ENCODE data around the gene MPL. TPM values are rescaled to one million over a fixed set of nuclear protein-coding genes. Genes with fewer than 3 reads are reported as not detected.

MPL gene
- total and polyA plus RNA-seq, 8 donors = 0.24 to 1.4 (median 1.2) TPM

- no peaks in the 10 kb centered on the region for H3K27me3 ChIP-seq
- H3K27ac ChIP-seq = peak overlapping the region in 1 of 2 donors; percentile 81
- no peaks in the 10 kb centered on the region for H3K9me3 ChIP-seq
- intact Hi-C loops (cut with DNase I) = loop anchor here in 1 of 2 donors (10.0 kb wide), 1 partner anchor 153 kb away; no protein-coding TSS in a partner anchor
- peaks cover 16 to 48% of the 10 kb centered on the region in 2 donors for H3K36me3 ChIP-seq
- ATAC-seq = no peak
- no peak for DNase-seq
- peaks cover 14 to 37% of the 10 kb centered on the region in 2 donors for H3K4me1 ChIP-seq
- no peak for TF ChIP-seq CTCF (IDR thresholded peaks at IDR 0.05)
- peak overlapping the region; percentile 78 to 89 for H3K4me3 ChIP-seq
Observed at GRCh38 chr1:43387976-43388599, 50.5 kb downstream of the MPL start.

- H3K9me3 ChIP-seq = no peaks in the 10 kb centered on the region
- ATAC-seq (no peak), DNase-seq (no peak)
- H3K4me1 ChIP-seq = peaks cover 14 to 37% of the 10 kb centered on the region in 2 donors
- H3K27ac ChIP-seq = peak overlapping the region in 1 of 2 donors; percentile 81
- H3K27me3 ChIP-seq = no peaks in the 10 kb centered on the region
- H3K4me3 ChIP-seq = peak overlapping the region; percentile 78 to 89
- H3K36me3 ChIP-seq = peaks cover 16 to 43% of the 10 kb centered on the region in 2 donors
- intact Hi-C loops (cut with DNase I) = loop anchor here in 1 of 2 donors (10.0 kb wide), 1 partner anchor 154 kb away; no protein-coding TSS in a partner anchor
- TF ChIP-seq CTCF (IDR thresholded peaks at IDR 0.05) = no peak
Observed at GRCh38 chr1:43388613-43389012, 51.0 kb downstream of the MPL start.

GRCh38 chr1:43389326-43390313 is 52.0 kb downstream of the MPL start, which contains the start of the genes MED8 and SZT2:
TSS of gene MED8 (minus strand) at chr1:43389800. CDS start at chr1:43389764, 36 bp downstream.
TSS of gene SZT2 (plus strand) at chr1:43389899. CDS start at chr1:43389969, 70 bp downstream.
- Histone ChIP-seq H3K27me3 (no peaks in the 10 kb centered on the region), H3K4me1 (peaks cover 14 to 37% of the 10 kb centered on the region in 2 donors), H3K36me3 (peaks cover 16 to 33% of the 10 kb centered on the region in 2 donors), H3K9me3 (no peaks in the 10 kb centered on the region), H3K27ac (peak within 1 kb of the TSS; percentile 78 to 81), H3K4me3 (peak within 1 kb of the TSS; percentile 78 to 89)
- DNase-seq (peak; percentile 94 to 96 (median 95)), ATAC-seq (peak; percentile 99)
- TF ChIP-seq CTCF (IDR thresholded peaks at IDR 0.05) = no peak
- intact Hi-C loops (cut with DNase I) = loop anchor here in 1 of 2 donors (10.0 kb wide), 1 partner anchor 155 kb away; no protein-coding TSS in a partner anchor

- DNase-seq (no peak), ATAC-seq (no peak)
- H3K4me3 ChIP-seq = no peak overlapping the region
- peaks cover 0 to 12% of the 10 kb centered on the region in 2 donors for H3K36me3 ChIP-seq
- no peaks in the 10 kb centered on the region for H3K27me3 ChIP-seq
- no peak overlapping the region for H3K27ac ChIP-seq
- peaks cover 14 to 28% of the 10 kb centered on the region in 2 donors for H3K4me1 ChIP-seq
- intact Hi-C loops (cut with DNase I) = no loop called here
- TF ChIP-seq CTCF (IDR thresholded peaks at IDR 0.05) = no peak
- H3K9me3 ChIP-seq = no peaks in the 10 kb centered on the region
Observed at GRCh38 chr1:43392702-43393101, 55.1 kb downstream of the MPL start.

Data from left lung (tissue), 10 donors.